ENCODE data around the gene GLYR1.

DNA sequence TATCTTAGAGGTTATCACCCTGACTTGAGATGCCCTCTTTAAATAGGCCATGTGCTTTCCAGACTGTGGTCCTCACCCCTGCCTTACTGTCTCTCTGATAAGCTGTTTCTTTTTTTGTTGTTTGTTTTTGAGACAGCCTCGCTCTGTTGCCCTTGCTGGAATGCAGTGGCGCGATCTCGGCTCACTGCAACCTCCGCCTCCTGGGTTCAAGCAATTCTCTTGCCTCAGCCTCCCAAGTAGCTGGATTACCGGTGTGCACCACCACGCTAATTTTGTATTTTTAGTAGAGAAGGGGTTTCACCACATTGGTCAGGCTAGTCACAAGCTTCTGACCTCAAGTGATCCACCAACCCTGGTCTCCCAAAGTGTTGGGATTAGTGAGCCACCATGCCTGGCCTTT is 58.2 kb downstream of the GLYR1 start:
- TF ChIP-seq POLR2A (IDR thresholded peaks at IDR 0.05) = no peak
- TF ChIP-seq, protein P1, sequence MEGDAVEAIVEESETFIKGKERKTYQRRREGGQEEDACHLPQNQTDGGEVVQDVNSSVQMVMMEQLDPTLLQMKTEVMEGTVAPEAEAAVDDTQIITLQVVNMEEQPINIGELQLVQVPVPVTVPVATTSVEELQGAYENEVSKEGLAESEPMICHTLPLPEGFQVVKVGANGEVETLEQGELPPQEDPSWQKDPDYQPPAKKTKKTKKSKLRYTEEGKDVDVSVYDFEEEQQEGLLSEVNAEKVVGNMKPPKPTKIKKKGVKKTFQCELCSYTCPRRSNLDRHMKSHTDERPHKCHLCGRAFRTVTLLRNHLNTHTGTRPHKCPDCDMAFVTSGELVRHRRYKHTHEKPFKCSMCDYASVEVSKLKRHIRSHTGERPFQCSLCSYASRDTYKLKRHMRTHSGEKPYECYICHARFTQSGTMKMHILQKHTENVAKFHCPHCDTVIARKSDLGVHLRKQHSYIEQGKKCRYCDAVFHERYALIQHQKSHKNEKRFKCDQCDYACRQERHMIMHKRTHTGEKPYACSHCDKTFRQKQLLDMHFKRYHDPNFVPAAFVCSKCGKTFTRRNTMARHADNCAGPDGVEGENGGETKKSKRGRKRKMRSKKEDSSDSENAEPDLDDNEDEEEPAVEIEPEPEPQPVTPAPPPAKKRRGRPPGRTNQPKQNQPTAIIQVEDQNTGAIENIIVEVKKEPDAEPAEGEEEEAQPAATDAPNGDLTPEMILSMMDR (IDR thresholded peaks at IDR 0.05) = no peak

Data from Peyer's patch (tissue), 4 donors.